ENCODE data around the gene ZDHHC8.
"Not testable (repeated sequence)": the region's sequence is repeated elsewhere in the genome, so short reads cannot be mapped to it uniquely, and the experiment has no call there.

Gene ZDHHC8

GRCh38 chr22:20145206-20145831 lies 13.7 kb downstream of the ZDHHC8 start:
- DNase-seq (ENCODE audit: low spot score), result no peak

- DNase-seq (ENCODE audit: low spot score), result no peak
Measured at GRCh38 chr22:20145832-20146223, 14.2 kb downstream of the ZDHHC8 start.

- no peak for DNase-seq (ENCODE audit: low spot score)
Measured at GRCh38 chr22:20146777-20147176, 15.2 kb downstream of the ZDHHC8 start.

- DNase-seq (ENCODE audit: low spot score), result no peak
Measured at GRCh38 chr22:20147237-20147988, 15.8 kb downstream of the ZDHHC8 start.

- no peak for DNase-seq (ENCODE audit: low spot score)
Measured at GRCh38 chr22:20148414-20148813, 16.8 kb downstream of the ZDHHC8 start.

- no peak for DNase-seq (ENCODE audit: low spot score)
Measured at GRCh38 chr22:20149257-20150250, 17.9 kb downstream of the ZDHHC8 start.

- DNase-seq (ENCODE audit: low spot score), result no peak
Measured at GRCh38 chr22:20150381-20151275, 19.0 kb downstream of the ZDHHC8 start, which contains the start of gene CCDC188. Gene CCDC188 (minus strand): TSS chr22:20151055. CDS start chr22:20150986, 69 bp downstream.

- no peak for DNase-seq (ENCODE audit: low spot score)
Measured at GRCh38 chr22:20151276-20151588, 19.6 kb downstream of the ZDHHC8 start.

- no peak for DNase-seq (ENCODE audit: low spot score)
Measured at GRCh38 chr22:20152464-20152890, 20.9 kb downstream of the ZDHHC8 start.

- no peak for DNase-seq (ENCODE audit: low spot score)
Measured at GRCh38 chr22:20153945-20154344, 22.3 kb downstream of the ZDHHC8 start.

GRCh38 chr22:20154602-20155187 lies 23.1 kb downstream of the ZDHHC8 start:
- DNase-seq (ENCODE audit: low spot score), result peak; percentile 26

GRCh38 chr22:20155330-20156041 lies 23.9 kb downstream of the ZDHHC8 start:
- DNase-seq (ENCODE audit: low spot score), result peak; percentile 66

GRCh38 chr22:20156042-20156389 lies 24.4 kb downstream of the ZDHHC8 start:
- no peak for DNase-seq (ENCODE audit: low spot score)

GRCh38 chr22:20156611-20157429 lies 25.2 kb downstream of the ZDHHC8 start:
- DNase-seq (ENCODE audit: low spot score), result peak; percentile 37

GRCh38 chr22:20157430-20158183 lies 26.0 kb downstream of the ZDHHC8 start:
- DNase-seq (ENCODE audit: low spot score), result no peak

GRCh38 chr22:20158391-20159036 lies 26.9 kb downstream of the ZDHHC8 start:
- DNase-seq (ENCODE audit: low spot score), result no peak

- no peak for DNase-seq (ENCODE audit: low spot score)
Measured at GRCh38 chr22:20159076-20159475, 27.5 kb downstream of the ZDHHC8 start.

- DNase-seq (ENCODE audit: low spot score), result not testable (repeated sequence)
Measured at GRCh38 chr22:20159531-20159930, 27.9 kb downstream of the ZDHHC8 start.
